Neural progenitor cell (in vitro differentiated cells): ENCODE results near the gene KIR3DL3.
"Not testable (repeated sequence)": the region's sequence is repeated elsewhere in the genome, so short reads cannot be mapped to it uniquely, and the experiment has no call there.

Source experiments
- EZH2 ChIP-seq: fragments of 200-600 bp; sonication (generic); IDR thresholded peaks from 2 replicates; pipeline ENCODE4 v1.6.1; 2017; ENCODE audit warnings: antibody characterized with exemption, mild to moderate bottlenecking, moderate library complexity
- TF ChIP-seq, protein P1 (sequence below): fragments of 200-600 bp; sonication (generic); IDR thresholded peaks from 2 replicates; pipeline ENCODE4 v1.5.1; 2017; ENCODE audit warnings: antibody characterized with exemption, mild to moderate bottlenecking

- TF ChIP-seq, protein P1, sequence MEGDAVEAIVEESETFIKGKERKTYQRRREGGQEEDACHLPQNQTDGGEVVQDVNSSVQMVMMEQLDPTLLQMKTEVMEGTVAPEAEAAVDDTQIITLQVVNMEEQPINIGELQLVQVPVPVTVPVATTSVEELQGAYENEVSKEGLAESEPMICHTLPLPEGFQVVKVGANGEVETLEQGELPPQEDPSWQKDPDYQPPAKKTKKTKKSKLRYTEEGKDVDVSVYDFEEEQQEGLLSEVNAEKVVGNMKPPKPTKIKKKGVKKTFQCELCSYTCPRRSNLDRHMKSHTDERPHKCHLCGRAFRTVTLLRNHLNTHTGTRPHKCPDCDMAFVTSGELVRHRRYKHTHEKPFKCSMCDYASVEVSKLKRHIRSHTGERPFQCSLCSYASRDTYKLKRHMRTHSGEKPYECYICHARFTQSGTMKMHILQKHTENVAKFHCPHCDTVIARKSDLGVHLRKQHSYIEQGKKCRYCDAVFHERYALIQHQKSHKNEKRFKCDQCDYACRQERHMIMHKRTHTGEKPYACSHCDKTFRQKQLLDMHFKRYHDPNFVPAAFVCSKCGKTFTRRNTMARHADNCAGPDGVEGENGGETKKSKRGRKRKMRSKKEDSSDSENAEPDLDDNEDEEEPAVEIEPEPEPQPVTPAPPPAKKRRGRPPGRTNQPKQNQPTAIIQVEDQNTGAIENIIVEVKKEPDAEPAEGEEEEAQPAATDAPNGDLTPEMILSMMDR: not testable (repeated sequence)
- TF ChIP-seq EZH2: not testable (repeated sequence)
Observed at GRCh38 chr19:54778896-54779295, 54.7 kb downstream of the KIR3DL3 start.
